PC-3 (cell line): Measurements from ENCODE around the gene WNK4. TPM values are rescaled to one million over a fixed set of nuclear protein-coding genes. Genes with fewer than 3 reads are reported as not detected.
A peak's percentile ranks its signal among the peaks of the same experiment; 100 is the strongest.

Experiments
- ATAC-seq: fragments of 200-7000 bp; cut with Tn5 transposase; 2 replicates; pipeline ENCODE4 v1.9.1; 2020; ENCODE audit warnings: mild to moderate bottlenecking, moderate library complexity
- BruUV-seq: library from RNA; stranded (reverse); fragments of 400-500 nt; replicated peaks from 2 replicates; lab custom pipeline; 2021; lab: Mats Ljungman, UMichigan
- CTCF ChIA-PET: fragments of 300-600 bp; sonication (Branson Sonifier 250); formaldehyde crosslinking; loops from one replicate; lab custom pipeline; 2022; ENCODE audit warnings: antibody characterized with exemption; lab: Charles Lee
- POLR2A ChIA-PET: fragments of 300-600 bp; sonication (Branson Sonifier 250); formaldehyde crosslinking; loops from one replicate; lab custom pipeline; 2022; ENCODE audit warnings: antibody characterized with exemption; ENCODE audit not compliant: unreplicated experiment; lab: Charles Lee
- DNase-seq: peaks from one replicate; pipeline ENCODE4 v3.0.0-alpha.2; 2015
- H2AFZ ChIP-seq: fragments of 300-600 bp; sonication (generic); 2 replicates; pipeline ENCODE4 v1.6.0; 2016; ENCODE audit warnings: antibody characterized with exemption, low read length
- H3F3A ChIP-seq: fragments of 300-600 bp; sonication (generic); one replicate; pipeline ENCODE4 v1.6.0; 2017; ENCODE audit warnings: antibody characterized with exemption, low read length, control low read depth, mild to moderate bottlenecking; ENCODE audit not compliant: unreplicated experiment
- H3K27ac ChIP-seq: fragments of 300-600 bp; sonication (generic); 2 replicates; pipeline ENCODE4 v1.5.1; 2016; ENCODE audit warnings: mild to moderate bottlenecking, low read length
- H3K27me3 ChIP-seq: fragments of 300-600 bp; sonication (generic); 2 replicates; pipeline ENCODE4 v1.6.1; 2016; ENCODE audit warnings: low read length, mixed read lengths
- H3K36me3 ChIP-seq: fragments of 300-600 bp; sonication (generic); 2 replicates; pipeline ENCODE4 v1.6.1; 2016; ENCODE audit warnings: low read depth, mixed run types, low read length, mixed read lengths
- H3K4me1 ChIP-seq: fragments of 300-600 bp; sonication (generic); 2 replicates; pipeline ENCODE4 v1.5.1; 2016; ENCODE audit warnings: low read length; ENCODE audit not compliant: insufficient read depth
- H3K4me2 ChIP-seq: fragments of 300-600 bp; sonication (generic); 2 replicates; pipeline ENCODE4 v1.6.0; 2016; ENCODE audit warnings: low read length
- H3K4me3 ChIP-seq: fragments of 300-600 bp; sonication (generic); 2 replicates; pipeline ENCODE4 v1.5.1; 2016; ENCODE audit warnings: mild to moderate bottlenecking, low read length, mixed read lengths
- H3K79me2 ChIP-seq: fragments of 300-600 bp; sonication (generic); 2 replicates; pipeline ENCODE4 v1.6.1; 2017; ENCODE audit warnings: low read length, mixed read lengths
- H3K9ac ChIP-seq: fragments of 300-600 bp; sonication (generic); 2 replicates; pipeline ENCODE4 v1.6.0; 2016; ENCODE audit warnings: mild to moderate bottlenecking, low read length
- H3K9me2 ChIP-seq: fragments of 300-600 bp; sonication (generic); replicated peaks from 2 replicates; pipeline ENCODE4 v1.6.1; 2016; ENCODE audit warnings: mixed run types, low read length, mixed read lengths
- H3K9me3 ChIP-seq: fragments of 300-600 bp; sonication (generic); 2 replicates; pipeline ENCODE4 v1.6.1; 2016; ENCODE audit warnings: low read length, mixed read lengths
- H4K20me1 ChIP-seq: fragments of 300-600 bp; sonication (generic); 2 replicates; pipeline ENCODE4 v1.6.1; 2016; ENCODE audit warnings: low read length, mixed read lengths
- EZH2 ChIP-seq: fragments of 300-600 bp; sonication (generic); IDR thresholded peaks from one replicate; pipeline ENCODE4 v1.6.1; 2017; ENCODE audit warnings: antibody characterized with exemption, mild to moderate bottlenecking, low read length; ENCODE audit not compliant: unreplicated experiment
- EZH2phosphoT487 ChIP-seq: fragments of 300-600 bp; sonication (generic); IDR thresholded peaks from 2 replicates; pipeline ENCODE4 v1.6.1; 2018; ENCODE audit warnings: mild to moderate bottlenecking, antibody characterized with exemption, low read length, borderline replicate concordance
- intact Hi-C: fragments of 100-400 bp; cut with micrococcal nuclease; formaldehyde crosslinking; loops from 2 replicates; pipeline ENCODE4 v1.9.0; 2023
- total RNA-seq: library from RNA; depleted of rRNA; stranded (reverse); fragments of >200 nt; gene quantifications from 2 replicates; pipeline ENCODE4 v1.2.3, GENCODE V29; 2014
- TF ChIP-seq, protein P1 (sequence below): fragments of 300-600 bp; sonication (generic); conservative IDR thresholded peaks from 2 replicates; pipeline ENCODE4 v1.5.1; 2017; ENCODE audit warnings: antibody characterized with exemption, low read depth, mild to moderate bottlenecking, low read length

The WNK4 gene
- total RNA-seq, 1 experiment from 2014 or later, result 13.0 TPM

- peaks cover 5% of the 10 kb centered on the region for H3K79me2 ChIP-seq
- CTCF ChIA-PET, result no interaction called here
- no peaks in the 10 kb centered on the region for H3K27me3 ChIP-seq
- H3K36me3 ChIP-seq, result no peaks in the 10 kb centered on the region
- H3K9me2 ChIP-seq, result no peaks in the 10 kb centered on the region
- no peaks in the 10 kb centered on the region for H3F3A ChIP-seq
- H4K20me1 ChIP-seq, result no peaks in the 10 kb centered on the region
- H3K9me3 ChIP-seq, result no peaks in the 10 kb centered on the region
- H2AFZ ChIP-seq, result peak within 1 kb of the TSS; percentile 78
- peak within 1 kb of the TSS; percentile 46 for H3K27ac ChIP-seq
- H3K4me3 ChIP-seq, result peak within 1 kb of the TSS; percentile 65
- peak within 1 kb of the TSS; percentile 83 for H3K4me2 ChIP-seq
- ATAC-seq (peak; percentile 90), DNase-seq (peak; percentile 88)
- H3K4me1 ChIP-seq, result peaks cover 7% of the 10 kb centered on the region
- BruUV-seq, result TSS peak; percentile 78
- peak within 1 kb of the TSS; percentile 66 for H3K9ac ChIP-seq
- TF ChIP-seq, protein P1, sequence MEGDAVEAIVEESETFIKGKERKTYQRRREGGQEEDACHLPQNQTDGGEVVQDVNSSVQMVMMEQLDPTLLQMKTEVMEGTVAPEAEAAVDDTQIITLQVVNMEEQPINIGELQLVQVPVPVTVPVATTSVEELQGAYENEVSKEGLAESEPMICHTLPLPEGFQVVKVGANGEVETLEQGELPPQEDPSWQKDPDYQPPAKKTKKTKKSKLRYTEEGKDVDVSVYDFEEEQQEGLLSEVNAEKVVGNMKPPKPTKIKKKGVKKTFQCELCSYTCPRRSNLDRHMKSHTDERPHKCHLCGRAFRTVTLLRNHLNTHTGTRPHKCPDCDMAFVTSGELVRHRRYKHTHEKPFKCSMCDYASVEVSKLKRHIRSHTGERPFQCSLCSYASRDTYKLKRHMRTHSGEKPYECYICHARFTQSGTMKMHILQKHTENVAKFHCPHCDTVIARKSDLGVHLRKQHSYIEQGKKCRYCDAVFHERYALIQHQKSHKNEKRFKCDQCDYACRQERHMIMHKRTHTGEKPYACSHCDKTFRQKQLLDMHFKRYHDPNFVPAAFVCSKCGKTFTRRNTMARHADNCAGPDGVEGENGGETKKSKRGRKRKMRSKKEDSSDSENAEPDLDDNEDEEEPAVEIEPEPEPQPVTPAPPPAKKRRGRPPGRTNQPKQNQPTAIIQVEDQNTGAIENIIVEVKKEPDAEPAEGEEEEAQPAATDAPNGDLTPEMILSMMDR, result no peak
- TF ChIP-seq EZH2 (no peak), EZH2phosphoT487 (no peak)
- POLR2A ChIA-PET, result no interaction called here
- intact Hi-C loops, result loop anchor here (1.0 kb wide), 1 partner anchor 18 kb away; no protein-coding TSS in a partner anchor
These were observed 35.4 kb upstream of the WNK4 start, which contains the start of gene EZH1 for GRCh38 chr17:42744806-42745617. TSS of gene EZH1 (minus strand) at chr17:42745040. CDS start at chr17:42728941, 16,099 bp downstream.

GRCh38 chr17:42748202-42748907, 32.1 kb upstream of the WNK4 start:
- Histone ChIP-seq H3K4me1 (peaks cover 7% of the 10 kb centered on the region), H3K79me2 (peaks cover 5% of the 10 kb centered on the region), H2AFZ (no peak overlapping the region), H4K20me1 (no peaks in the 10 kb centered on the region), H3K27me3 (no peaks in the 10 kb centered on the region), H3K4me2 (no peak overlapping the region), H3K9me3 (no peaks in the 10 kb centered on the region), H3F3A (no peaks in the 10 kb centered on the region), H3K36me3 (no peaks in the 10 kb centered on the region), H3K9ac (no peak overlapping the region), H3K27ac (no peak overlapping the region), H3K9me2 (no peaks in the 10 kb centered on the region), H3K4me3 (no peak overlapping the region)
- intact Hi-C loops, result no loop called here
- BruUV-seq, result no TSS peak
- DNase-seq, result no peak
- ChIA-PET CTCF (no interaction called here), POLR2A (no interaction called here)
- no peak for ATAC-seq
- TF ChIP-seq EZH2phosphoT487 (no peak), EZH2 (no peak)
- TF ChIP-seq, protein P1, result no peak
